ENCODE data around the gene TBXAS1.

DNA sequence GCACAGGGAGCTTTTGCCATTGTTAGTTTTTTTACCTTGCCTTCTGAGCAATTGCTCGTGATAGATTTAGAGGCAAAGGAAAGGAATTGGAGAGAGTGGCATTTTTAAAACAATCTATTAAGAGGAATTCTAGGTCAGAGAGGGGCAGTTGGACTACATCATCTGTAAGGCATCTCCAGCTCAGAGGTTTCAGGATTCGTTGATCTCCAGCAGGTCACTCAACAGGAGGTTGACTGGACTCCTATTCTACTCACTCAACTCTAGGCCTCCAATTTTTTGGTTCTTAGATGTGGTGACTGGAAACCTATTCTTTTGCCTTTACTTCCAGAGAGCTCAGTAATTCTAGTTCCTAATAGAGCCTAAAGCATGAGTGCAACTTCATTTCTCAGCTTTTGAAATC is 42.8 kb downstream of the TBXAS1 start:
- TF ChIP-seq POLR2A (IDR thresholded peaks at IDR 0.05) = no peak
- TF ChIP-seq, protein P1, sequence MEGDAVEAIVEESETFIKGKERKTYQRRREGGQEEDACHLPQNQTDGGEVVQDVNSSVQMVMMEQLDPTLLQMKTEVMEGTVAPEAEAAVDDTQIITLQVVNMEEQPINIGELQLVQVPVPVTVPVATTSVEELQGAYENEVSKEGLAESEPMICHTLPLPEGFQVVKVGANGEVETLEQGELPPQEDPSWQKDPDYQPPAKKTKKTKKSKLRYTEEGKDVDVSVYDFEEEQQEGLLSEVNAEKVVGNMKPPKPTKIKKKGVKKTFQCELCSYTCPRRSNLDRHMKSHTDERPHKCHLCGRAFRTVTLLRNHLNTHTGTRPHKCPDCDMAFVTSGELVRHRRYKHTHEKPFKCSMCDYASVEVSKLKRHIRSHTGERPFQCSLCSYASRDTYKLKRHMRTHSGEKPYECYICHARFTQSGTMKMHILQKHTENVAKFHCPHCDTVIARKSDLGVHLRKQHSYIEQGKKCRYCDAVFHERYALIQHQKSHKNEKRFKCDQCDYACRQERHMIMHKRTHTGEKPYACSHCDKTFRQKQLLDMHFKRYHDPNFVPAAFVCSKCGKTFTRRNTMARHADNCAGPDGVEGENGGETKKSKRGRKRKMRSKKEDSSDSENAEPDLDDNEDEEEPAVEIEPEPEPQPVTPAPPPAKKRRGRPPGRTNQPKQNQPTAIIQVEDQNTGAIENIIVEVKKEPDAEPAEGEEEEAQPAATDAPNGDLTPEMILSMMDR (IDR thresholded peaks at IDR 0.05) = no peak
